Effector memory CD4-positive, alpha-beta T cell (primary cell): ENCODE measurements around the gene ERC2.

Experiments
- DNase-seq, 3 donors: peaks; one replicate each; pipeline ENCODE4 v3.0.0-alpha.2; 2020
- H3K27ac ChIP-seq: 2 replicates; pipeline ENCODE4 v1.7.0; 2013; ENCODE audit warnings: mild to moderate bottlenecking, low read length, moderate library complexity; ENCODE audit not compliant: insufficient read depth, poor library complexity, severe bottlenecking
- H3K27me3 ChIP-seq: replicated peaks from 2 replicates; pipeline ENCODE4 v1.7.0; 2013; ENCODE audit warnings: mild to moderate bottlenecking, low read length; ENCODE audit not compliant: insufficient read depth, control insufficient read depth, poor library complexity, severe bottlenecking
- H3K36me3 ChIP-seq: 2 replicates; pipeline ENCODE4 v1.7.0; 2013; ENCODE audit warnings: mild to moderate bottlenecking, low read length, moderate library complexity; ENCODE audit not compliant: control insufficient read depth, insufficient read depth
- H3K4me1 ChIP-seq: 2 replicates; pipeline ENCODE4 v1.7.0; 2013; ENCODE audit warnings: low read length, mild to moderate bottlenecking; ENCODE audit not compliant: control insufficient read depth, insufficient read depth, poor library complexity, severe bottlenecking
- H3K4me3 ChIP-seq: 2 replicates; pipeline ENCODE4 v1.7.0; 2013; ENCODE audit warnings: low read length, low read depth, mild to moderate bottlenecking; ENCODE audit not compliant: insufficient read depth, poor library complexity, severe bottlenecking
- H3K9me3 ChIP-seq: 2 replicates; pipeline ENCODE4 v1.7.0; 2013; ENCODE audit warnings: mild to moderate bottlenecking, low read length, moderate library complexity; ENCODE audit not compliant: control insufficient read depth

The ERC2 gene

DNA sequence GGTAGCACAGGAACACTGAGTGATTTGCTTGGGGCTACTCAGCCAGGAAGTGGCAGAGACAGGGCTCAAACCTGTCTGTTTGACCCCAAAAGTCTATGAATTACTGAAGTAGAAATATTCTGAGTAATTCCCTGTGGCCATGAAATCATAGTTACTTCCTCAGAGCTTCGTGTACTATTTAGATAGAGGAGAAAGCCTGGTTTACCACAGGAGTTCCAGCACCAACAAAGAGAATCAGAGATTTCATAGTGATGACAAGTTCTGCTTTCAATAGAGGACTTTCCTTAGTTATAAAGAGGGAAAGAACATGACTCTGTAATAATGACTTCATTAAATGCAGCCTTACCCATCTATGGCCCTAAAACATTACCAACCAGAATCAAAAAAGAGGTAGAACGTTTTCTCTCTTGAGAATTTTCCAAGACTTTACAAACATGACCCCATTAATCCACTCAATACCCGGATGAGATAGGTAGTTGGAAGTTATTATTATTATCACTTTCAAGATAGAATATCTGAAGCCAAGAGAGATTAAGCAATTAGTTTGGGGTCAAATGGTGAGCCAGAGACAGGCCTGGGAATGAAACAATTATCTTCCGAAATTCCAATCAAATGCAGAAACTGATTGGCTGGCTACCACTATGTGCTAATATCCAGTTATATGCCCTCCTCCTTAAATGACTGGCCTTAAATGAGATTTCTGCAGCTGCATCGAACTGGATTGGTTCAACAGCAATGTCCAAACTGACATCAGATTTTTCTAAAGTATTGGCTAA lies 967.5 kb downstream of the ERC2 start:
- no peak overlapping the region for H3K4me3 ChIP-seq
- H3K27me3 ChIP-seq = no peaks in the 10 kb centered on the region
- H3K27ac ChIP-seq = no peak overlapping the region
- no peaks in the 10 kb centered on the region for H3K4me1 ChIP-seq
- DNase-seq = no peak
- H3K9me3 ChIP-seq = no peaks in the 10 kb centered on the region
- no peaks in the 10 kb centered on the region for H3K36me3 ChIP-seq

DNA sequence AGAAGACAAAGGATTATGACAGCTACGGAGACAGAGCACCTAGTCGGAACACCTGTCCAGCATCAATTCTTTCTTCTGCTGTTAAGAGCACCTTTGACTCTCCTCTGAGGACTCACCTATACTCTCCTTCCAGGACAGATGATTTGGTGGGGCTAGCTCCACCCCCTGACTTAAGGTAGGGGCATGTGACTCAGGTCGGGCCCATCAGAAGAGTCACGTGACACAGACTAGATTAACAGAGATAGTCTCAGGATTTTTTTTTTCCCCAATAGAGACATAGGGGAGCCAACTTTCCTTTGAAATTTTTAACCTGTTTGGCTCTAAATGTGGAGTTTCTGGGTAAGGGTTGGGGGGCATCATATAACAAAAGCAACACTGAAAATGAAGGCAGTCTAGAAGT lies 969.7 kb downstream of the ERC2 start:
- Histone ChIP-seq H3K27ac (no peak overlapping the region), H3K27me3 (no peaks in the 10 kb centered on the region), H3K36me3 (no peaks in the 10 kb centered on the region), H3K4me1 (no peaks in the 10 kb centered on the region), H3K4me3 (no peak overlapping the region), H3K9me3 (no peaks in the 10 kb centered on the region)
- DNase-seq = no peak

DNA sequence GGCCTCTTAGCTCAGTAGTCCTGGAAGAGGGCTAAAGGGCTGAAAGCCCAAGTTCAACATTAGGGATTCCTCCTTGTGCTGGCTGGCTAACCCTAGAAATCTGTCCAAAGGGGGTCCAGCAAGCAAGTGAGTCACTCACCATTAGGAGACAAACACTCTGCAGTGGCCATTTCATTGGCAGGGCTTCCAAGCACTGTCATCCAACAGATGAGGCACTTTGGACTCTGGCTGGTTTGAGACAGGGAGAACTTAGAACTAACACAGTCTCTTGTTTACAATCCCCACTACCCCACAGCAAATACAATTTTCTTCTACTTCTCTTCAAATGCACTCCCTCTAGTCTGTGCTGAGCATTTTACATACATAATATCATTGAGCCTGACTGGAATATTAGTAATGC lies 971.0 kb downstream of the ERC2 start:
- H3K27ac ChIP-seq = no peak overlapping the region
- no peak for DNase-seq

GRCh38 chr3:55494976-55495375 lies 973.3 kb downstream of the ERC2 start:
- no peak for DNase-seq
- Histone ChIP-seq H3K36me3 (no peaks in the 10 kb centered on the region), H3K4me1 (no peaks in the 10 kb centered on the region), H3K27me3 (no peaks in the 10 kb centered on the region), H3K9me3 (no peaks in the 10 kb centered on the region), H3K4me3 (no peak overlapping the region), H3K27ac (no peak overlapping the region)

More for the DNA sequence above, 971.0 kb downstream of the ERC2 start:
- H3K4me1 ChIP-seq = no peaks in the 10 kb centered on the region
- no peaks in the 10 kb centered on the region for H3K36me3 ChIP-seq
- no peaks in the 10 kb centered on the region for H3K9me3 ChIP-seq
- H3K4me3 ChIP-seq = no peak overlapping the region
- no peaks in the 10 kb centered on the region for H3K27me3 ChIP-seq

DNA sequence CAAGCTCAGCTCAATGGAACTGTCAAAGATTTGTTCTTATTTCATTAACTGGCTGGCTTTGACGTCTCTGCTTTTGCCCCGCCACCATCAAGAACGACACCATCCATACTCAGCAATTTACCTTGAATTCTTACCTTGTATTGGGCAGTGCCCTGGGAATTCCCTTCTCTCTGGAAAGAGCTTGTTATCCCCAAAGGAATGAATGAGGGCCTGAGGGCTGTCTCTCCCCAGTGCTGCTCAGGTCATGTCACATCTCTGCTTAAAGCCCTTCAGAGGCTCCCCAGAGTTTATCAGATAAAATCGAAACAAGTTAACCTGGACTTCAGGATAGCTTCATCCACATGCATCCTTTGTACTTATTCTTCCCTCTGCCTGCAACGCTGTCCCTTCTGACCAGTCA lies 975.3 kb downstream of the ERC2 start:
- H3K27me3 ChIP-seq = peaks cover 4% of the 10 kb centered on the region
- H3K36me3 ChIP-seq = no peaks in the 10 kb centered on the region
- H3K27ac ChIP-seq = no peak overlapping the region
- H3K4me3 ChIP-seq = no peak overlapping the region
- H3K9me3 ChIP-seq = no peaks in the 10 kb centered on the region
- H3K4me1 ChIP-seq = no peaks in the 10 kb centered on the region
- DNase-seq = no peak

GRCh38 chr3:55491296-55491816 lies 976.9 kb downstream of the ERC2 start:
- no peak overlapping the region for H3K4me3 ChIP-seq
- no peaks in the 10 kb centered on the region for H3K9me3 ChIP-seq
- no peak overlapping the region for H3K27ac ChIP-seq
- H3K36me3 ChIP-seq = no peaks in the 10 kb centered on the region
- no peak for DNase-seq
- no peaks in the 10 kb centered on the region for H3K4me1 ChIP-seq
- H3K27me3 ChIP-seq = peaks cover 4% of the 10 kb centered on the region

- Histone ChIP-seq H3K27me3 (peaks cover 4% of the 10 kb centered on the region), H3K36me3 (no peaks in the 10 kb centered on the region), H3K9me3 (no peaks in the 10 kb centered on the region), H3K4me1 (no peaks in the 10 kb centered on the region), H3K4me3 (no peak overlapping the region), H3K27ac (no peak overlapping the region)
- DNase-seq = no peak
These were observed 977.9 kb downstream of the ERC2 start for GRCh38 chr3:55490276-55490913.

GRCh38 chr3:55489798-55490132 lies 978.5 kb downstream of the ERC2 start:
- Histone ChIP-seq H3K27me3 (peaks cover 5% of the 10 kb centered on the region), H3K27ac (no peak overlapping the region), H3K36me3 (no peaks in the 10 kb centered on the region), H3K4me3 (no peak overlapping the region), H3K9me3 (no peaks in the 10 kb centered on the region), H3K4me1 (no peaks in the 10 kb centered on the region)
- no peak for DNase-seq

DNA sequence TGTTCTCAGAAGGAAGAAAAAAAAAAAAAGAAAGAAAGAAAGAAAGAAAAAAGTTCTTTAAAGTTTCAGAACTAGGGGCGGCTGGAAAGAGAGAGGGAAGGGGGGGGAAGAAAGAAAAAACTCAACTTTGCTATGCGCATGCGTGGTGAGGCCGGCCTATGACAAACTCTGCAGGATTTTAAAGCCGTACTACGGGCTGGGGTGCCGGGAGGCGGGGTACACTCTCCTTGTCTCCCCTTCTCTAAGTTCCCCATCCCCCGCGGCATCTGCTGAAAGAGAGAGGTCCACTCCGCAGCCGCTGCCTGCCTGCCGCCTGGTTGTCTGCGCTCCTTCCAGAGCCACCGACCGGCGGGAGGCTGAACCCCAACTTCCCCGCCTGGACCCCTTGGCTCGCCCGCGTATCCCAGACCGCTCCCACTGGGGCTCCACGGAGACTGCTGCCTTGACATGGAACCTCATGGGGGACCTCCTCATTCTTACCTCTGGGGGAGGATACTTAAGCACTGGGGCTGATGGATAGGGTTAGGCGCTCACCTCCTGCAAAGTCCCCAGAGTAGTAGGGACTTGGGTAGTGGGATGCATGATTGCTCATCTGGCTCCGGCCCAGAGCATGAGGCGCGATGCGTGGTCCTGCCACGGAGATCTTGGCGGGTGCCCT lies 979.7 kb downstream of the ERC2 start:
- H3K36me3 ChIP-seq = no peaks in the 10 kb centered on the region
- H3K9me3 ChIP-seq = no peaks in the 10 kb centered on the region
- H3K4me3 ChIP-seq = no peak overlapping the region
- no peak overlapping the region for H3K27ac ChIP-seq
- DNase-seq = no peak
- no peaks in the 10 kb centered on the region for H3K4me1 ChIP-seq
- peaks cover 8% of the 10 kb centered on the region for H3K27me3 ChIP-seq
